Measurements from ENCODE around the gene TMEM119. TPM values are rescaled to one million over a fixed set of nuclear protein-coding genes. Genes with fewer than 3 reads are reported as not detected.

The TMEM119 gene
- total and polyA plus RNA-seq, 2 of the 13 experiments (the other 11 are each of a cell fraction or from before 2014, with no cell fraction given) = not detected

- TF ChIP-seq ZNF382 (CRISPR knock-in tag; IDR thresholded peaks at IDR 0.05; ENCODE audit: borderline replicate concordance) (no peak), SP5 (CRISPR knock-in tag; IDR thresholded peaks at IDR 0.05; ENCODE audit: borderline replicate concordance, low read depth) (peak; percentile 68; the same call in 1 of the 2 replicates), CENPBD1 (CRISPR knock-in tag; IDR thresholded peaks at IDR 0.05; ENCODE audit: borderline replicate concordance, low read depth) (no peak; the same call in 1 of the 2 replicates), MYPOP (CRISPR knock-in tag; IDR thresholded peaks at IDR 0.05) (peak; percentile 79; the same call in 1 of the 2 replicates), ZBTB25 (CRISPR knock-in tag; IDR thresholded peaks at IDR 0.05) (no peak; the same call in 1 of the 2 replicates), ZNF790 (CRISPR knock-in tag; IDR thresholded peaks at IDR 0.05; ENCODE audit: borderline replicate concordance) (no peak), MAX (IDR thresholded peaks at IDR 0.05) (peak; percentile 35), PHF8 (CRISPR knock-in tag; IDR thresholded peaks at IDR 0.05) (peak; percentile 94), ATAD3A (CRISPR knock-in tag; IDR thresholded peaks at IDR 0.05) (no peak), ISL2 (CRISPR knock-in tag; IDR thresholded peaks at IDR 0.05) (peak; percentile 42; the same call in 1 of the 2 replicates), ZBTB39 (CRISPR knock-in tag; IDR thresholded peaks at IDR 0.05) (no peak; the same call in 1 of the 2 replicates), ZNF317 (CRISPR knock-in tag; IDR thresholded peaks at IDR 0.05) (peak; percentile 66; the same call in 1 of the 2 replicates), ZSCAN30 (CRISPR knock-in tag; IDR thresholded peaks at IDR 0.05) (0 out of 2 replicates have a peak, but pooled peaks have one; percentile 22), MYC (CRISPR knock-in tag; IDR thresholded peaks at IDR 0.05; ENCODE audit: borderline replicate concordance) (peak; percentile 69; the same call in 1 of the 2 replicates), ZNF564 (CRISPR knock-in tag; IDR thresholded peaks at IDR 0.05) (no peak), ZNF629 (CRISPR knock-in tag; conservative IDR thresholded peaks at IDR 0.05) (0 out of 2 replicates have a peak, but pooled peaks have one; percentile 15), SRSF9 (IDR thresholded peaks at IDR 0.05; ENCODE audit: borderline replicate concordance, insufficient read depth, low read depth, low read length, poor library complexity, severe bottlenecking) (no peak), ZNF337 (CRISPR knock-in tag; IDR thresholded peaks at IDR 0.05; ENCODE audit: borderline replicate concordance, low read depth) (no peak; the same call in 1 of the 2 replicates), IRX3 (CRISPR knock-in tag; IDR thresholded peaks at IDR 0.05; ENCODE audit: borderline replicate concordance, low read depth) (no peak)
Observed at GRCh38 chr12:108562348-108563135, 35.3 kb downstream of the TMEM119 start, which contains the start of gene ISCU (continued).
